Activated CD4-positive, alpha-beta T cell treated with anti-CD3 and anti-CD28 coated beads, Interleukin-2, amount 50 U/mL, for 24 hours (primary cell): ENCODE data around the gene LYZ.
"Not testable (repeated sequence)": the region's sequence is repeated elsewhere in the genome, so short reads cannot be mapped to it uniquely, and the experiment has no call there.

ENCODE experiments used
- DNase-seq, 2 donors: peaks; one replicate each; pipeline ENCODE4 v3.0.0-alpha.2; 2020; ENCODE audit warnings: low read depth in 1 of 2, low spot score in 1 of 2

Gene LYZ

DNA sequence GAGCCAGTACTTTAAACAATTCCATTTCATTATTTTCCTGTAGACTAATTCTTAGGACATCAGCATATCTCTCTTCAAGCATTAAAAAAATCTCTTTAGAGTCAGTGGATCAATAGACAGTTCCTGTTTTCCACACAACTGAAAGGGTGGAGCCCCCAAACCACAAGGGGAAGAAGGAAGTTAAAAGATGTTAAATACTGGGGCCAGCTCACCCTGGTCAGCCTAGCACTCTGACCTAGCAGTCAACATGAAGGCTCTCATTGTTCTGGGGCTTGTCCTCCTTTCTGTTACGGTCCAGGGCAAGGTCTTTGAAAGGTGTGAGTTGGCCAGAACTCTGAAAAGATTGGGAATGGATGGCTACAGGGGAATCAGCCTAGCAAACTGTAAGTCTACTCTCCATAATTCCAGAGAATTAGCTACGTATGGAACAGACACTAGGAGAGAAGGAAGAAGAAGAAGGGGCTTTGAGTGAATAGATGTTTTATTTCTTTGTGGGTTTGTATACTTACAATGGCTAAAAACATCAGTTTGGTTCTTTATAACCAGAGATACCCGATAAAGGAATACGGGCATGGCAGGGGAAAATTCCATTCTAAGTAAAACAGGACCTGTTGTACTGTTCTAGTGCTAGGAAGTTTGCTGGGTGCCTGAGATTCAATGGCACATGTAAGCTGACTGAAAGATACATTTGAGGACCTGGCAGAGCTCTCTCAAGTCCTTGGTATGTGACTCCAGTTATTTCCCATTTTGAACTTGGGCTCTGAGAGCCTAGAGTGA, at the start of gene LYZ:
TSS of gene LYZ (plus strand) at position 220 of the 777 bp plus-strand sequence. CDS start at position 248, 28 bp downstream.
- no peak for DNase-seq

DNA sequence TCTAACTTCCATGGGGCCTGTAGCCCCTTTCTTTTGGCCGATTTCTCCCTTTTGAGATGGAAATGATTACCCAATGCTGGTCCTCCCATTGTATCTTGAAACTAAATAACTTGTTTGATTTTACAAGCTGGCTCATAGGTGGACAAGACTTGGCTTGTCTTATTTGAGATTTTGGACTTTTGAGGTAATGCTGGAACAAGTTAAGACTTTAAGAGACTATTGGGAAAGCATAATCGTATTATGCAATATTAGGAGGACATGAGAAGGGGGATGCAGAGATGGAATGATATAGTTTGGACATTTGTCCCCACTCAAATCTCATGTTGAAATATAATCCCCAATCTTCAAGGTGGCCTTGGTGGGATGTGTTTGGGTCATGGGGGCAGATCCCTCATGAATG, 49.2 kb upstream of the LYZ start:
- no peak for DNase-seq

DNA sequence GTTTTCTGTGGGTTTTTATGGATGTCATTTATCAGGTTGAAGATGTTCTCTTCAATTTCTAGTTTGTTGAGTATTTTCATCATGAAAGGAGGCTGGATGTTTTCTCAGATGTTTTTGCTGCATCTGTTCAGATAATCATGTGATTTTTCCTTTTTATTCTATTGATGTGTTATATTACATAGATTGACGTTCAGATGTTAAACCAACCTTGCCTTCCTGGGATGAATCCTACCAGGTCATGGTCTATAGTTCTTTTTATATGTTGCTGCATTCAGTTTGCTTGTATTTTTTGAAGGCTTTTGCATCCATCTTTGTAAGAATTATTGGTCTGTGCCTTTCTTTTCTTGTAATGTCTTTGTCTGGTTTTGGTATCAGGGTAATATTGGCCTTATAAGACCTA, 43.9 kb upstream of the LYZ start:
- no peak for DNase-seq

DNA sequence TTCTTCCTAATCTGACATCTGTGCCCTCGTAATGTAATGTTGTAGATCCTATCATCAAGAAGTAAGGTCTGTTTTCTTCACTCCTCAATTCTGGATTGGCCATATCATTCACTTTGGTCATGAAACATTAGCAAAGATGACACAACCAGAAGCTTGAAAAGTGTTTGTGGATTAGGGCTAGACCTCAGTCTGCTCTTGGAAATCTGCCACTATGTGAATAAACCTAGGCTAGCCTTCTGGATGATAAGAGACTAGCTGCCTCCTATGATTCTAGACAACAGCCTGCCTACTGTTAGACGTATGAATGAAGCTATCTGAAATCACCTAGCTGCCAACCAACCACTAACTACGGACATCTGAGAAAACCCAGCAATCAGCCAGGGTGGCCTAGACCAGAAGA, 38.7 kb upstream of the LYZ start:
- DNase-seq, result no peak

DNA sequence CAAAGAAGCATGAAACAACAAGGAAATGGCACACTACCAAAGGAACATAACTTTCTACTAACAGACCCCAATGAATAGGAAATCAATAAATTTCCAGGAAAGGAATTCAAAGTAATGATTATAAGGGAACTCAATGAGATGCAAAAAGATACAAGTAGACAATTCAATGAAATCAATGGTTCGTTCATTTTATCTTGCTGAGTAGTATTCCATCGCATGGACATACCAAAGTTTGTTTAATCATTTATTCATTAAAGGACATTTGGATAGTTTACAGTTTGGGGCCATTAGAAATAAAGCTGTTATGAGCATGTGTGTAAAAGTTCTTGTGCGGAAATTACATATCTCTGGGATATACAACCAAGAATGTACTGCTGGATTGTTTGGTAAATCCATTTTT, 35.0 kb upstream of the LYZ start:
- no peak for DNase-seq

DNA sequence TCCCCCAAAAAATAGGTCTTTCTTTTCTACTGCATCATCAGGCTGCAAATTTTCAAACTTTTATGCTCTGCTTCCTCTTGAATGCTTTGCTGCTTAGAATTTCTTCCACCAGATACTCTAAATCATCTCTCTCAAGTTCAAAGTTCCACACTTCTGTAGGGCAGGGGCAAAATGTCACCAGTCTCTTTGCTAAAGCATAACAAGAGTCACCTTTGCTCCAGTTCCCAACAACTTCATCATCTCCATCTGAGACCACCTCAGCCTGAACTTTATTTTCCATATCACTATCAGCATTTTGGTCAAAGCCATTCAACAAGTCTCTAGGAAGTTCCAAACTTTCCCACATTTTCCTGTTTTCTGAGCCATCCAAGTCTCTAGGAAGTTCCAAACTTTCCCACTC, 31.4 kb upstream of the LYZ start:
- not testable (repeated sequence) for DNase-seq

DNA sequence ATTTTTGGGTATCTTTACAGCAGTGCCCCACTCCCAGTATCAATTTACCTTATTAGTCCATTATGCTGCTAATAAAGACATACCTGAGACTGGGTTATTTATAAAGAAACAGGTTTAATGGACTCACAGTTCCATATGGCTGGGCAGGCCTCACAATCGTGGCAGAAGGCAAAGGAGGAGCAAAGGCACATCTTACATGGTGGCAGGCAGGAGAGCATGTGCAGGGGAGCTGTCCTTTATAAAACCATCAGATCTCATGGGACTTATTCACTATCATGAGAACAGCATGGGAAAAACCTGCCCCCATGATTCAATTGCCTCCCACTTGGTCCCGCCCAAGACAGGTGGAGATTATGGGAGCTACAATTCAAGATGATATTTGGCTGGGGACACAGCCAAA, 30.9 kb upstream of the LYZ start:
- DNase-seq, result not testable (repeated sequence)

DNA sequence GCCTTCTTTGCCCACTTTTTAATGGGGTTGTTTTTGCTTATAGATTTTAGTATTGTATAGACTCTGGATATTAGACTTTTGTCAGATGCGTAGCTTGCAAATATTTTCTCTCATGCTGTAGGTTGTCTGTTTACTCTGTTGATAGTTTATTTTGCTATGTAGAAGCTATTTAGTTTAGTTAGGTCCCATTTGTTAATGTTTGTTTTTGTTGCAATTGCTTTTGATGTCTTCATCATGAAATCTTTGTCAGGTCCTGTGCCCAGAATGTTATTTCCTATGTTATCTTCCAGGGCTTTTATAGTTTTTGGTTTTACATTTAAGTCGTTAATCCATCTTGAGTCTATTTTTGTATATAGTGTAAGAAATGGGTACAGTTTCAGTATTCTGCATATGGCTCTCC, 30.0 kb upstream of the LYZ start:
- no peak for DNase-seq

DNA sequence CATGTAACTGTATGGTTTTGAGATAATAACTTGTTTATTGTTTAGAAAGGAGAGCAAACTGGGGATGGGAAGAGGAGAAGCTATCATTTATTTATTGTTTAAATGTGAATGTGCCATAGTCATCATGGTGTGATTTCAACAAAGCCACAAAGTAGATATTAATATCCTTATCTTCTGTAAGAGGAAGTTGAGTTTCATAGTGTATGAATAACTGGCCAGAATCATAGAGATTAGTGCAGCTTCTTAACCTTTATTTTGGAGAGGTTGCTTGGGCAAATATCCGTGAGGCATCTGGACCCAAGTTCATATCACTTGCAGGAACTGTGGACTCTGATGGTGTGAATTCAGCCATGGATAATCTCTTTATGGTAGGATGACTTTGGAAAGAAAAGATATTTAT, 26.8 kb upstream of the LYZ start:
- no peak for DNase-seq

DNA sequence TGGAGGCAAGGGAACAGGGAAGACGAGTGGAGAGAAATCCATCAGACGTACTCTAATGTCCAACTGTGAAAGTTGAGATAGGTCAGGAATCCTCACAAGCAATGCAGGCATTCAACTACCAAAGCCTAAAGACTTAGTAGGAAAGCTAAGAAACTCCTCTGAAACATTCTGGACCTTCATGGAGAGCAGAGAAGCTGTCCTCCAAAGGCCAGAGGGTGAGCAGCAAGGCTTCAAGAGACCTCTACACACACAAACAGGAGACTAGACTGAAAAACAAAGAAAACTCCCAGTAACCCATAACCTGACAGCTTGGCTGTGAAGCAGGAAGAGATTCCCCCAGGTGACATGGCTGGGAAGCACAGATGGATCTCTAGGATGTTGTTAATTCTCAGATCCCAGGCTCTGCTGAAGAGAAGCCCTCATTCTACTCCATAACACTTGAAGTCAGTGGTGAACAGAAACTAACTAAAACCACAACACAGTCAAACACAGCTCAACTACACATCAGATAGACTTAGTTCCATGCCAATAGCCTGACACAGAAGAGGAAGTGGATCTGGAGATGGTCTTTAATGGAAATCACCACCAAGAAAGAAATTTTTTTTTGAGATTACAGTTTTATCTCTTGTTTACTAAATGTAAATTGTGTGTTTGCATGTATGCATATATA, 23.2 kb upstream of the LYZ start:
- no peak for DNase-seq

DNA sequence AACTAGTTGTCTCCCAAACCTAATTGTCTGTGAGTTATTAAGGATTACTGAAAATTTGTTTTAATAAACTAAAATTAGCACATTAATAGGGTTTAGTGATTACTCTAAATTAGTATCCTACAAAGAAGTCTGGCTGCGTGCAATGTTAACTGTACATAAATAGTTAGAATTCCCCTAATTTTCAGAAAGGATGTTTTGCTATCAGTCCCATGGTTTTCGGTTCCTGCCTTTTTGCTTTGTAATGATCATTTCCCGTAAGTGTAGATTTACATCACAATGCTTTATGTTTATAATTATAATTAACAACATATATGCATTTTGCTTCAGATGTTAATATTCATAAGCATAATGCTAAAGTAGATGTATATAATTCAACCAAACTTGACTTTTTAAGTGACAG, 19.8 kb upstream of the LYZ start:
- DNase-seq, result no peak

DNA sequence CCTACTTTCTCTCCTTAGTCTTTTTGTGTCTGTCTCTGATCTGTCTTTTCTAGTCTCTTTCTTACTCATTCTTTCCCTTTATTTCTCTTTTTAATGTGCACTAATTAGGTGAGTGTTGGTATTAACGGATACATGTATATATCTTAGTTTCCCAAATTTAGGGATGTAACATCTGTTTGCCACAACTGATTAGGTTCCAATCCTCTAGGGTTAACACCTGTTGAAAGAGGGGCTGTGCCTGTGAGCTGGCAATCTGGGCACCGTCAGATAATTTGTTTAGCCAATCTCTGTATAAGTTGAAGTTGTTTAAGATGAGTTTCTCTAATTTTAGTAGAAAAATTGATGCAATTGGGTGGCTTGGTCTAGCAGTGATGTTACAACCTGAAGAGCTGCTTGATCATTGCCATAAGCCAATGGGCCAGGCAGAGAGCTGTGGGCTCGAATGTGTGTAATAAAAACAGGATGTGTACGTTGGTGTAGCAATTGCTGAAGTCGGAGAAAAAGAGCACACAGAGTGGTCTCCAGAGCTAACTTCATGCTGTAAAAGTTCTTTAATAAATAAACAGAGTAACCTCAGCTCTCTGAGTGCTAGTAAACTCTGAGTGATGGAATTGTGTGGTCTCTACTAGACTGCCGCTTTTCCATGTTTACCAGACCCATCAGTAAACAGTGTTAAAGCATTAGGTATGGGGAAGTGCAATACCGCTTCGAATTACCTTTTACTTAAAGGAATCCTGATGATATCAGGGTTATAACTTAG, 18.3 kb upstream of the LYZ start:
- DNase-seq, result no peak

DNA sequence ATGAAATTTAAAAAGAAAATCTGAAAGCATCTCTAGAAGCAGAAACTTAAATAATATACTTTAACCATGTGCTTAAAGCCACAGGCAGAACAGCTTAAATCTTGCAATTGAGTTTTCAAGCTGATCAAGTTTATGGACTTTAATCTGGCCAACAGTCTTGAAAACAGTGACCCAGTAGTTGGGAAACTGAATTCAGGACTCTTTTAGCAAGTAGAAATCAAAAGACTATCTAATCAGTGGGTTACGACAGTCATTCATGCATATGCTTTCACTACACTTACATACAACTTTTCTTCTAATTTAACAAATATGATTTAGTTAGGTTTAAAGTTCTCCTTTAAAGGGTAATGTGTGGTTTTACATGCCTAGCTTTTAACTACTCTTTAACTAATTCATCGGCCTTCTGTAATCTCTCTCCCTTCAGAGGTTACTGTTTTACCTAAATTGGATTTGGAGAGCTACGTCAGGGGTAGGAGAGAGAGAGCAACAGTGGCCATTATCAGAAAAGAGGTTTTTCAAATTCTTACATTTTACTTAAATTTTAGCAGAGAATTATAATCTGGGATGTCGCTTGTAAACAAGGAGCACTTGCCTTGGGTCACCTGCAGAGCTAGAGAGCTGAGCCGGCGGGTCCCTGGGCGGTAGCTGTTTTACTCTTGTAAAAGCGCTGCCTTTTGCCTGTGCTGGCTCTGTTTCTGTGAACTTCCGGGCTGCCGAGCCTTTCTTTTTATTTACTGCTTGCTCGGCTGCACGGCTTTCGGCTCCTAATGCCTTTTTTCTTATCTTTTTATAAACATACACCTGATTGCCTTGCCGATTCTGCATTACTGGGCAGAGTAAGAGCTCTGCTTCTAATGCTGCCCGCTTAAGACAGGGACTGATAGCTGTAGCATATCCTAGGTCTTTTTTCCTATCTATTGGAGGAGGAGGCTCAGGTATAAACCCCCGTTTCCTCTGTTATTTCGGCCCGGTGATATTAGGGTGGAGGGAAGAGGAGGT, 17.4 kb upstream of the LYZ start:
- DNase-seq, result peak; percentile 36 to 38

DNA sequence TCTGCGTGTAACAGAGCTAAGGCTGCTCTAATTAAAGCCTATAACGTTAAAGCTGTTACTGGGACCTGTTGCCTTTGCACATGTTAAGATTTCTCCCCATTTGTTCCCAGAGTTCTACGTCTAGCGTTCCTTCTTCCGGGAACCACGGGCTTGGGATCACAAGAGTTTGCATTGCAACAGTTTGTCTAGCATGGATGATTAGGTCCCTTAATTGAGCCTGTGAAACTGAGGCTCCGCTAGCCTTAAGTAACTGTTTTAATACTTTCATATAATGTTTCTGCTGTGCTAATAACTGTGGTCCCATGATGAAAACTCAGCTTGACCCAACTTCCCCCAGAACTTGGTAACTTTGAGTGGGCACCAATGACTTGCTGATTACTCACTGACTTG, 16.7 kb upstream of the LYZ start:
- no peak for DNase-seq

DNA sequence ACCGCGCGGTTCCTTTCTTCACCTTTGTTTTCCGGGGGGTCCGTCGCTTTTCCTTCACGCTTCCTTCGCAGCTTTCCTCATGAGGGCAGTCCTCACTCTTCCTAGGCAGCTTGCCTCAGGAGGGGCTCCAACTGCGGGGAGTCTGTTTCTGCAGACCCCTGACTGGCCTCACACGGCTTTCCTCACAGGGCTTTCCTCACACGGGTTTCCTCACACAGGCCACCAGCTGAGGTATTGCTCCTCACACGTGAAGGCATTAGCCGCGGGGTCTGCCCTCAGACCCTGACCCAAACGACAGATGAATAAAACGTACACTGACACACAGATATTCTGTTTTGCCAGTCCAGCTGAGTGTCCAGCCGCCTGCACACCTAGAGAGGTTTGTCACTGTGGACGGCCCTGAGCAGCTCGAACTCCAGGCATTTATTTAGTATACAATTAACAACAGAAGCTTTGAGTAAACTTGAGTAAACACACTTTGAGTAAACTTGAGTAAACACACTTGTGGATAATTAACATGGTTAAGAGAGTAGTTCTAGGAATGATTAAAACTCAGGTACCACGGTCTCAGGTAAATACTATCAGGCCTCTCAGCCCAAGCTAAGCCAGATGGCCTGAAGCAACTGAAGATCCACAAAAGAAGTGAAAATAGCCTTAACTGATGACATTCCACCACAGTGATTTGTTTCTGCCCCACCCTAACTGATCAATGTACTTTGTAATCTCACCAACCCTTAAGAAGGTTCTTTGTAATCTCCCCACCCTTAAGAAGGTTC, 16.1 kb upstream of the LYZ start:
- DNase-seq, result no peak

DNA sequence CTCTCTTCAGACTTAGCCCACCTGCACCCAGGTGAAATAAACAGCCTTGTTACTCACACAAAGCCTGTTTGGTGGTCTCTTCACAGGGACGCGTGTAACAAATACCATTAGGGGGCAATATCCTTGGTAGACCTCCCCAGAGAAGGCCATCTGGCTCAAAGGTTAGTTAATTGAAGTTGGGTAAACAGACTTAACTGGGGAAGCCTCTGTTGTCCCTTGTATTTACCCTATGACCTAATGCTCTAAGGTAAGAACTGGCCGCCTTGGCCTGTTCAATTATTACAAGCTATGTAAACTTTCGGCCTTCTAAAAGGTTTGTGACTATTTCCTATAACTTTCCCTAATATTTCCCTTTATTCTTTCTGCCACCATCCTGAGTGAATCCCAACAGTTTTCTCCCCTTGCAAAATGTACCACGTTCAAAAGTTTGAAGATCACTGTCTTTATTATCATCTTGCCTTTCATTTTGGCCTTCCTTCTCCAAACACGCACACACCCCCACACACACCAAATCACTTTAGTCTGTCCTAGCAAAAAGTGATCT, 15.3 kb upstream of the LYZ start:
- DNase-seq, result no peak

DNA sequence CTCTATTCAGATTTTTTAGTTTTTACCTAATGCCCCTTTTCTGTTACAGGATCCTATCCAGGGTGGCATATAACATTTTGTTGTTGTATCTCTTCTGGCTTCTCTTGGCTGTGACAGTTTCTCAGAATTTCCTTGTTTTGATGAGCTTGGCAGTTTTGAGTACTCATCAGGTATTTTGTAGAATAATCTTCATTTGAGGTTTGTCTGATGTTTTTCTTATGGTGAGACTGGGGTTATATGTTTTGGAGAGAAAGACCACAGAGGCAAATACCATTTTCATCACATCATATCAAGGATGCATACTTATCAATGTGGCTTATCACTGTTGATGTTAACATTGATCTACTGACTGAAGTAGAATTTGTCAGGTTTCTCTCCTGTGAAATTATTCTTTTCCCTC, 14.0 kb upstream of the LYZ start:
- DNase-seq, result no peak

DNA sequence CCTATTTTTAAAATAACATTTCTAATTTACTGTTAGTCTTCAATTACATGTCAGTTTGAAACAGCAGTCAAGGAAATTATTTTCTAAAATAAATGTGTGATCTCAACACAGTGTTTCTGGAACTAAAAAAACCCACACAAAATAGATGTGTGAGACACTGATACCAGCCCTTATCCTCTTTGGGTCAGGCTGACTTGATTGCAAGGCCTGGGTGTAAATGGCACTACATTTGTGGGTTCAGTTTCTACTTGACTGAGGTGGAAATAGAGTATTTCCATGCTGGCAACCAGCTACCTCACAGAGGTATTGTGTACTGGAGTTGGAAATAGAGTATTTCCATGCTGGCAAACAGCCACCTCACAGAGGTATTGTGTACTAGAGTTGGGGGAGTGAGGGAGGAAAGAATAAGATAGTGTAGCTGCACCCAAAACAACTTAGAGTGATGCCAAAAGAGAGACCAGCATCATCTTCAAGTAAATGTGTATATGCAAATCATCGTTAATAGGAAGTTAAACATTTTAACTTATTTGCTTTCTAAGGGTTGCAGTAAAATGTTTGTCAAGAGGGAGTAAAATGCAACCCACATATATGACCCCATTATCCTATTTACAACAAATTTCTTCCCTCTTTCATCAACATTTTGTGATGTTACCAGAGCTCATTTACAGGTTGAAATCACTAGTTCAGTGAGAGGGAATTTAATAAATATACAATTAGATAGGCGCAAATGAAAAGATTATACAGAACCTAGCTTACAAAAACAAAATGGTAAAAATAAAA, 10.7 kb upstream of the LYZ start:
- DNase-seq, result no peak
